Mononuclear cell (primary cell): ENCODE measurements around the gene RORC. TPM values are rescaled to one million over a fixed set of nuclear protein-coding genes. Genes with fewer than 3 reads are reported as not detected.

Experiments
- H3K27me3 ChIP-seq: 2 replicates; pipeline ENCODE4 v1.6.0; 2011; ENCODE audit warnings: low read length, control low read depth; ENCODE audit not compliant: insufficient read depth
- H3K4me1 ChIP-seq: 2 replicates; pipeline ENCODE4 v1.5.1; 2011; ENCODE audit warnings: mild to moderate bottlenecking, low read length, control low read depth; ENCODE audit not compliant: insufficient read depth
- H3K4me3 ChIP-seq: 2 replicates; pipeline ENCODE4 v1.5.1; 2011; ENCODE audit warnings: mild to moderate bottlenecking, low read length, moderate library complexity
- H3K9me3 ChIP-seq: 2 replicates; pipeline ENCODE4 v1.5.1; 2011; ENCODE audit warnings: low read depth, mild to moderate bottlenecking, control low read depth, low read length
- total RNA-seq: library from RNA; depleted of rRNA; stranded (reverse); fragments of >200 nt; gene quantifications from one replicate; pipeline ENCODE4 v1.2.3, GENCODE V29; 2012

The RORC gene
- total RNA-seq, 1 donor, result 1.7 TPM

GRCh38 chr1:151838222-151839081, 6.8 kb upstream of the RORC start:
- H3K4me3 ChIP-seq, result peak overlapping the region; percentile 24
- H3K9me3 ChIP-seq, result no peaks in the 10 kb centered on the region
- H3K27me3 ChIP-seq, result peaks cover 35% of the 10 kb centered on the region
- H3K4me1 ChIP-seq, result peaks cover 59% of the 10 kb centered on the region

- no peak overlapping the region for H3K4me3 ChIP-seq
- H3K27me3 ChIP-seq, result peaks cover 35% of the 10 kb centered on the region
- H3K9me3 ChIP-seq, result no peaks in the 10 kb centered on the region
- H3K4me1 ChIP-seq, result peaks cover 65% of the 10 kb centered on the region
These were observed 6.3 kb upstream of the RORC start for GRCh38 chr1:151837884-151838221.

GRCh38 chr1:151837197-151837596, 5.6 kb upstream of the RORC start:
- Histone ChIP-seq H3K4me3 (no peak overlapping the region), H3K27me3 (peaks cover 35% of the 10 kb centered on the region), H3K9me3 (no peaks in the 10 kb centered on the region), H3K4me1 (peaks cover 72% of the 10 kb centered on the region)

GRCh38 chr1:151835596-151835995, 4.0 kb upstream of the RORC start:
- Histone ChIP-seq H3K4me1 (peaks cover 85% of the 10 kb centered on the region), H3K4me3 (no peak overlapping the region), H3K27me3 (peaks cover 28% of the 10 kb centered on the region), H3K9me3 (no peaks in the 10 kb centered on the region)

- H3K4me3 ChIP-seq, result no peak overlapping the region
- H3K4me1 ChIP-seq, result peaks cover 88% of the 10 kb centered on the region
- H3K27me3 ChIP-seq, result peaks cover 14% of the 10 kb centered on the region
- no peaks in the 10 kb centered on the region for H3K9me3 ChIP-seq
These were observed 2.6 kb upstream of the RORC start for GRCh38 chr1:151834239-151834638.

- no peak overlapping the region for H3K4me3 ChIP-seq
- no peaks in the 10 kb centered on the region for H3K9me3 ChIP-seq
- H3K27me3 ChIP-seq, result peaks cover 8% of the 10 kb centered on the region
- H3K4me1 ChIP-seq, result peaks cover 88% of the 10 kb centered on the region
These were observed 1.7 kb upstream of the RORC start for GRCh38 chr1:151833172-151833900.

GRCh38 chr1:151832318-151832980, 847 bp upstream of the RORC start:
- no peak overlapping the region for H3K4me3 ChIP-seq
- no peaks in the 10 kb centered on the region for H3K9me3 ChIP-seq
- H3K27me3 ChIP-seq, result peaks cover 4% of the 10 kb centered on the region
- peaks cover 88% of the 10 kb centered on the region for H3K4me1 ChIP-seq

- no peaks in the 10 kb centered on the region for H3K9me3 ChIP-seq
- no peaks in the 10 kb centered on the region for H3K27me3 ChIP-seq
- peaks cover 78% of the 10 kb centered on the region for H3K4me1 ChIP-seq
- H3K4me3 ChIP-seq, result no peak overlapping the region
These were observed 378 bp downstream of the RORC start for GRCh38 chr1:151831256-151831591.

GRCh38 chr1:151830055-151830454, 1.5 kb downstream of the RORC start:
- H3K27me3 ChIP-seq, result no peaks in the 10 kb centered on the region
- no peaks in the 10 kb centered on the region for H3K9me3 ChIP-seq
- peaks cover 74% of the 10 kb centered on the region for H3K4me1 ChIP-seq
- H3K4me3 ChIP-seq, result no peak overlapping the region

- no peak overlapping the region for H3K4me3 ChIP-seq
- peaks cover 68% of the 10 kb centered on the region for H3K4me1 ChIP-seq
- no peaks in the 10 kb centered on the region for H3K27me3 ChIP-seq
- no peaks in the 10 kb centered on the region for H3K9me3 ChIP-seq
These were observed 2.1 kb downstream of the RORC start for GRCh38 chr1:151829352-151830046.

GRCh38 chr1:151828921-151829320, 2.7 kb downstream of the RORC start:
- Histone ChIP-seq H3K9me3 (no peaks in the 10 kb centered on the region), H3K27me3 (no peaks in the 10 kb centered on the region), H3K4me3 (no peak overlapping the region), H3K4me1 (peaks cover 62% of the 10 kb centered on the region)

- H3K27me3 ChIP-seq, result no peaks in the 10 kb centered on the region
- H3K4me3 ChIP-seq, result no peak overlapping the region
- H3K9me3 ChIP-seq, result no peaks in the 10 kb centered on the region
- H3K4me1 ChIP-seq, result peaks cover 52% of the 10 kb centered on the region
These were observed 3.7 kb downstream of the RORC start for GRCh38 chr1:151827853-151828252.

- Histone ChIP-seq H3K4me1 (peaks cover 36% of the 10 kb centered on the region), H3K27me3 (no peaks in the 10 kb centered on the region), H3K9me3 (no peaks in the 10 kb centered on the region), H3K4me3 (no peak overlapping the region)
These were observed 5.6 kb downstream of the RORC start for GRCh38 chr1:151825751-151826660.

GRCh38 chr1:151825204-151825603, 6.4 kb downstream of the RORC start:
- Histone ChIP-seq H3K4me1 (peaks cover 28% of the 10 kb centered on the region), H3K27me3 (no peaks in the 10 kb centered on the region), H3K9me3 (no peaks in the 10 kb centered on the region), H3K4me3 (no peak overlapping the region)
